BLaER1 treated with 17β-estradiol and CSF1 and Interleukin-3, amounts not matched to agents 10 nM and 100 nM (cell line): ENCODE data around the gene SEC62.
A peak's percentile ranks its signal among the peaks of the same experiment; 100 is the strongest.
"Not testable (repeated sequence)": the region's sequence is repeated elsewhere in the genome, so short reads cannot be mapped to it uniquely, and the experiment has no call there.

Experiments used
- H3K27ac ChIP-seq, 11 experiments: shearing (Covaris generic); formaldehyde crosslinking; 2 replicates each; pipeline ENCODE4 v1.8.1; 2022
- H3K27me3 ChIP-seq, 11 experiments: shearing (Covaris generic); formaldehyde crosslinking; 2 replicates each; pipeline ENCODE4 v1.8.1; 2022
- H3K36me3 ChIP-seq, 11 experiments: shearing (Covaris generic); formaldehyde crosslinking; 2 replicates each; pipeline ENCODE4 v1.8.1; 2022
- H3K4me1 ChIP-seq, 10 experiments: shearing (Covaris generic); formaldehyde crosslinking; 2 replicates each; pipeline ENCODE4 v1.8.1; 2022
- H3K4me2 ChIP-seq, 11 experiments: shearing (Covaris generic); formaldehyde crosslinking; 2 replicates each; pipeline ENCODE4 v1.8.1; 2022
- H3K4me3 ChIP-seq, 10 experiments: shearing (Covaris generic); formaldehyde crosslinking; 2 replicates each; pipeline ENCODE4 v1.8.1; 2022
- H3K9ac ChIP-seq, 11 experiments: shearing (Covaris generic); formaldehyde crosslinking; 2 replicates each; pipeline ENCODE4 v1.8.1; 2022
- H3K9me3 ChIP-seq, 11 experiments: shearing (Covaris generic); formaldehyde crosslinking; replicated peaks in 1 of 11; 2 replicates each; pipeline ENCODE4 v1.8.1; 2022
- H4K20me1 ChIP-seq, 11 experiments: shearing (Covaris generic); formaldehyde crosslinking; 2 replicates each; pipeline ENCODE4 v1.8.1; 2022
- Cebpa-rat ChIP-seq, 11 experiments: shearing (Covaris generic); IDR thresholded peaks; 2 replicates each; pipeline ENCODE4 v1.8.1; 2022

The SEC62 gene

DNA sequence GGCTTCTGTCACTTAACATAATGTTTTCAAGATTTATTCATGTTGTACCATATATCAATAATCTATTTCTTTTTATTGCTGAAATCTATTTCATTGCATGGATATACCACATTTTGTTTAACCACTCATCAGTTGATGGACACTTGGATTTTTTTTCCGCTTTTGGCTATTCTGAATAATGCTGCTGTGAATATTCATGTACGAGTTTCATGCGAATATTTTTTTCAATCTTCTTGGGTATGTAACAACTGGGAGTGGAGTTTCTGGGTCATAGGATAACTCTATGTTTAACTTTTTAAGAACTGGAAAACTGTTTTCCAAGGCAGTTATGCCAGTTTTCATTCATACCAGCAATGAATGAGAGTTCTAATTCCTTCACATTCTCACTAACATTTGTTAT, 49.5 kb downstream of the SEC62 start:
- no peak for TF ChIP-seq Cebpa-rat (IDR thresholded peaks at IDR 0.05)
- Histone ChIP-seq H3K4me2 (no peak overlapping the region), H3K36me3 (no peaks in the 10 kb centered on the region), H3K4me1 (no peaks in the 10 kb centered on the region; a peak in 1 of 20 replicates), H4K20me1 (no peaks in the 10 kb centered on the region), H3K9me3 (no peaks in the 10 kb centered on the region), H3K27ac (no peak overlapping the region), H3K4me3 (no peak overlapping the region), H3K27me3 (no peaks in the 10 kb centered on the region), H3K9ac (no peak overlapping the region)

DNA sequence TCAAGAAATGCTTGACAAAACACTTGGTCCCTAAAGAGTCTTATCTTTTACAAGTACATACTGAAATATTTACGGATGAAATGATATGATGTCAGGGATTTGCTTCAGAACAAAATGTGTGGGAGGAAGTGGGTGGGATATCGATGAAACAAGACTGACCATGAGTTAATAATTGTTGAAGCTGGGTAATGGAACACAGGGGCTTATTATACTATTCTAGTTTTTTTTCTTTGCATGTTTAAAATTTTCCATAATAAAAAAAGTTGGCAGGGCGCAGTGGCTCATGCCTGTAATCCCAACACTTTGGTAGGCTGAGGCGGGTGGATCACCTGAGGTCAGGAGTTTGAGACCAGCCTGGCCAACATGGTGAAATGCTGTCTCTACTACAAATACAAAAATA, 52.7 kb downstream of the SEC62 start:
- not testable (repeated sequence) for H3K27ac ChIP-seq, H3K9ac ChIP-seq, H3K36me3 ChIP-seq, H4K20me1 ChIP-seq, H3K9me3 ChIP-seq, H3K27me3 ChIP-seq, H3K4me3 ChIP-seq, H3K4me2 ChIP-seq, H3K4me1 ChIP-seq

DNA sequence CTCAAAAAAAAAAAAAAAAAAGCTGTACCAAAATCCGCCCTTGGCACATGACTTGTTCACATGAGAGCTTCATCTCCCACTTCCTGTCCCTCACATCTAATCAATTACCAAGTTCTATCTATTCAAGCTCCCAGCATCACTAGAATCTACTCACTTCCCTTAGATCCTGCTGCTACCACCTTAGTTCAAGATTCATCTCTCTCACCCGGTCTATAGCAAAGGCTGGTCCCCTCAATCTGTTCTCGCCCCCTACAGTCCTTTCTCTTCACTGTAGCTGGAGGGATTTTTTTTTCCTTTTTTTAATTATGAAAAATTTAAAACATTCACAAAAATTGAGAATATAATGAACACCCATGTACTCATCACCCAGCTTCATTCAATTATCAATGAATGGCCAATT, 54.5 kb downstream of the SEC62 start:
- Histone ChIP-seq H3K9me3 (no peaks in the 10 kb centered on the region), H3K4me2 (no peak overlapping the region), H3K9ac (no peak overlapping the region), H3K27me3 (no peaks in the 10 kb centered on the region), H3K4me1 (no peaks in the 10 kb centered on the region), H3K27ac (no peak overlapping the region), H4K20me1 (no peaks in the 10 kb centered on the region), H3K36me3 (no peaks in the 10 kb centered on the region), H3K4me3 (no peak overlapping the region)
- TF ChIP-seq Cebpa-rat (IDR thresholded peaks at IDR 0.05), result no peak

DNA sequence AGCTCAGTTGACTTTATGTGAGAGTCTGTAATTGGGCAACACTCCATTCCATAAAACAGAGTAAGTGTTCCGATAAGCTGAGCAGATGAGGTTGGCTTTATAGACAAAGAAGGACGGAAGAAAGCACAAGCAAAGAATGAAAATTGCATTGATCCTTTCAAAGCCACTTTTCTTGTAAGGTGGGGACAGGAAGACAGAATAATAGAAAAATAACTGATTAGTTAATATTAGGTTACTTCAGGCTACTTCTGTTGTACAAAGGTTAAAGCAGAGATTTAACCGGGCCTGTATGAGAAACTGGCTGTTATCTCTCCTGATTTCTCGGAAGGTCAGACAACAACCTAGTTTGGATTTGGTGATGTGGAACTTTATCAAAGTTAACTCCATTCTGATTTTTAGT, 55.7 kb downstream of the SEC62 start:
- no peak overlapping the region for H3K4me2 ChIP-seq
- no peaks in the 10 kb centered on the region for H3K27me3 ChIP-seq
- no peak for TF ChIP-seq Cebpa-rat (IDR thresholded peaks at IDR 0.05)

DNA sequence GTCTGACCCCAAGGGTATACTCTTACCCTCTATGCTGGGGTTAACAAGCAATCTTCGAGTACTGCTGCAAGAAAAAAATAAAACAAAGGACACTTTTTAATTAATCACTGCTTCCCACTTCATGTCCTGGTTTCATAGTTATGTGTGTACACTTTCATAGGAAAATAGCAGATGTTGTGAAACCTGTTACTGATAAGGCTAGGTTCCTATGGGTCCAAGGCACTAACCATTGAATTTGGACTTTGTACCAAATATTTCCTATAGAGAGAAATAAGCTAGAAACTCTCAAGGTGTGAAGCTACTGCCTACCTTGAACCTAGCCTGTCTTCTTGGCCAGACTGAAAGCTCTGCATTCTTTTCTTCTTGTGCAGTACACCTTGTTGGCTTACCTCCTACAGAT, 56.6 kb downstream of the SEC62 start:
- Histone ChIP-seq H3K27ac (no peak overlapping the region), H3K4me2 (no peak overlapping the region), H3K4me3 (no peak overlapping the region), H3K4me1 (no peaks in the 10 kb centered on the region), H3K9me3 (no peaks in the 10 kb centered on the region), H3K9ac (no peak overlapping the region), H3K27me3 (no peaks in the 10 kb centered on the region), H3K36me3 (no peaks in the 10 kb centered on the region), H4K20me1 (no peaks in the 10 kb centered on the region)
- no peak for TF ChIP-seq Cebpa-rat (IDR thresholded peaks at IDR 0.05)

More for the DNA sequence above, 55.7 kb downstream of the SEC62 start:
- no peak overlapping the region for H3K4me3 ChIP-seq
- no peaks in the 10 kb centered on the region for H3K36me3 ChIP-seq
- H3K27ac ChIP-seq, result no peak overlapping the region
- H3K4me1 ChIP-seq, result no peaks in the 10 kb centered on the region
- no peaks in the 10 kb centered on the region for H3K9me3 ChIP-seq
- no peaks in the 10 kb centered on the region for H4K20me1 ChIP-seq
- H3K9ac ChIP-seq, result no peak overlapping the region

DNA sequence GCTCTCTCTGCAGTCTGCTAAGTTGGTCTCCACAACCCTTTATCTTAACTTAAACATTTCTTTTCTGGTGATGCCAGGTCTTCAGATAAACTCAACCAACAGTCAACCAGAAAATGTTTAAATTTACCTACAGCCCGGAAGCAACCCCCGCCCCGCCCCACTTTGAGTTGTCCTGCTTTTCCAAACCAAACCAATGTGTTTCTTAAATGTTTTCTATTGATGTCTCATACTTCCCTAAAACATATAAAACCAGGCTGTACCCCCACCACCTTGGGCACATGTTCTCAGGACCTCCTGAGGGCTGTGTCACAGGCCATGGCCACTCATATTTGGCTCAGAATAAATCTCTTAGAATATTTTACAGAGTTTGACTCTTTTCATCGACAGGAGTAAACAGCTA, 58.0 kb downstream of the SEC62 start:
- H3K36me3 ChIP-seq, result no peaks in the 10 kb centered on the region
- H3K9ac ChIP-seq, result no peak overlapping the region
- H3K27me3 ChIP-seq, result no peaks in the 10 kb centered on the region
- H3K9me3 ChIP-seq, result no peaks in the 10 kb centered on the region
- H4K20me1 ChIP-seq, result no peaks in the 10 kb centered on the region
- H3K27ac ChIP-seq, result no peak overlapping the region
- H3K4me1 ChIP-seq, result no peaks in the 10 kb centered on the region
- no peak for TF ChIP-seq Cebpa-rat (IDR thresholded peaks at IDR 0.05)
- no peak overlapping the region for H3K4me2 ChIP-seq
- H3K4me3 ChIP-seq, result no peak overlapping the region

DNA sequence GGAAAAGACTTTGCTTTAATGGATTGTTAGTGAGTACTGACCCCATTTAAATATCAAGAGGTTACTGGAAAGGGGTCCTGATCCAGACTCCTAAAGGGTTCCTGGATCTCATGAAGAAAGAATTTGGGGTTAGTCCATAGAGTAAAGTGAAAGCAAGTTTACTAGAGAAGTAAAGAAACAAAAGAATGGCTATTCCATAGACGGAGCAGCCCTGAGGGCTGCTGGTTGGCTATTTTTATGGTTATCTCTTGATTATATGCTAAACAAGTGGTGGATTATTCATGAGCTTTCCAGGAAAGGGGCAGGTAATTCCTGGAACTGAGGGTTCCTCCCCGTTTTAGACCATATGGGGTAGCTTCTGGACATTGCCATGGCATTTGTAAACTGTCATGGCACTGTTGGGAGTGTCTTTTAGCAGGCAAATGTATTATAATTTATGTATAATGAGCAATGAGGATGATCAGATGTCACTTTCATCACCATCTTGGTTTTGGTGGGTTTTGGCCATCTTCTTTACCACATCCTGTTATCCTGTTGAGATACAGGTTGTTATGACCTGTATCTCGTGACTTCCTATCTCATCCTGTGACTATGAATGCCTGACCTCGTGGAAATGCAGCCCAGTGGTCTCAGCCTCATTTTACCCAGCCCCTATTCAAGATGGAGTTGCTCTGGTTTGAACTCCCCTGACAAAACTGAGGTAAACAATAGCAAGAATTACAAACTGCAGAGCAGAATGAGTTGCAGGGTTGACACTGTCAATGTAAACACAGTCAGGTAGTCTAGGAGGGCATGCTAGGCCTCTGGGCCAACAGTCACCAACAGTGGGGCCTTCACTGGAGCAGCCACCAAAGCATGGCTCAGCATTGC, 60.9 kb downstream of the SEC62 start:
- no peak overlapping the region for H3K9ac ChIP-seq
- no peak overlapping the region for H3K4me3 ChIP-seq
- H4K20me1 ChIP-seq, result no peaks in the 10 kb centered on the region
- H3K27ac ChIP-seq, result no peak overlapping the region
- no peak for TF ChIP-seq Cebpa-rat (IDR thresholded peaks at IDR 0.05)
- no peaks in the 10 kb centered on the region for H3K27me3 ChIP-seq
- peaks cover 0 to 16% (median 13%) of the 10 kb centered on the region in 10 experiments; a peak in 14 of 20 replicates for H3K4me1 ChIP-seq
- H3K36me3 ChIP-seq, result no peaks in the 10 kb centered on the region
- 0 out of 22 replicates have a peak, but pooled peaks cover 0 to 4% (median 0%) of the 10 kb centered on the region in 11 experiments for H3K9me3 ChIP-seq
- H3K4me2 ChIP-seq, result peak overlapping the region in 3 of 11 experiments; percentile 16 to 33 (median 18); a peak in 2 of 22 replicates

DNA sequence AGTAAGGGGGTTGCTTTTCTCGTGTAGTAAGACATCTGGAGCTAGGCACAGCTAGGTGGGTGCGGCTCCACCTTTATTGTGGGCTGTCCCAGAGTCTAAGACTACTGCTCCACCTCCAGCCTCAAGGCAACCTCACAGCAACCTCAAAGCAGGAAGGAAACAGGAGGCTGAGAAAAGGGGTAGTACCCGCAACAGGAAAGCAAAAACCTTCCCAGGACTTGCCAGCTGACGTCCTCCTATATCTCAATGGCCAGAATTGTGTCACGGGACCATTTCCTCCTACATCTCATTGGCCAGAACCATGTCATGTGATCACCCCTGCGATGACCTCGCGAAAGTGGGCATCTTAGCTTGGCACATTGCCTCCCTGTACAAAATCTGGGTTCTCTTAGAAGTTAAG, 66.9 kb downstream of the SEC62 start:
- Histone ChIP-seq H3K4me1 (peaks cover 8 to 45% (median 37%) of the 10 kb centered on the region in 10 experiments; a peak in 19 of 20 replicates), H3K4me3 (0 out of 20 replicates have a peak overlapping the region, but pooled peaks of 1 of the 10 experiments have one; percentile 20), H3K9ac (no peak overlapping the region), H3K4me2 (peak overlapping the region; percentile 12 to 72 (median 60)), H3K27me3 (peaks cover 16 to 25% (median 20%) of the 10 kb centered on the region in 11 experiments), H3K9me3 (peaks cover 7 to 12% (median 9%) of the 10 kb centered on the region in 11 experiments; a peak in 16 of 22 replicates), H3K36me3 (no peaks in the 10 kb centered on the region), H4K20me1 (no peaks in the 10 kb centered on the region; a peak in 1 of 22 replicates), H3K27ac (peak overlapping the region in 4 of 11 experiments; percentile 10 to 36 (median 31); a peak in 4 of 22 replicates)
- no peak for TF ChIP-seq Cebpa-rat (IDR thresholded peaks at IDR 0.05)

DNA sequence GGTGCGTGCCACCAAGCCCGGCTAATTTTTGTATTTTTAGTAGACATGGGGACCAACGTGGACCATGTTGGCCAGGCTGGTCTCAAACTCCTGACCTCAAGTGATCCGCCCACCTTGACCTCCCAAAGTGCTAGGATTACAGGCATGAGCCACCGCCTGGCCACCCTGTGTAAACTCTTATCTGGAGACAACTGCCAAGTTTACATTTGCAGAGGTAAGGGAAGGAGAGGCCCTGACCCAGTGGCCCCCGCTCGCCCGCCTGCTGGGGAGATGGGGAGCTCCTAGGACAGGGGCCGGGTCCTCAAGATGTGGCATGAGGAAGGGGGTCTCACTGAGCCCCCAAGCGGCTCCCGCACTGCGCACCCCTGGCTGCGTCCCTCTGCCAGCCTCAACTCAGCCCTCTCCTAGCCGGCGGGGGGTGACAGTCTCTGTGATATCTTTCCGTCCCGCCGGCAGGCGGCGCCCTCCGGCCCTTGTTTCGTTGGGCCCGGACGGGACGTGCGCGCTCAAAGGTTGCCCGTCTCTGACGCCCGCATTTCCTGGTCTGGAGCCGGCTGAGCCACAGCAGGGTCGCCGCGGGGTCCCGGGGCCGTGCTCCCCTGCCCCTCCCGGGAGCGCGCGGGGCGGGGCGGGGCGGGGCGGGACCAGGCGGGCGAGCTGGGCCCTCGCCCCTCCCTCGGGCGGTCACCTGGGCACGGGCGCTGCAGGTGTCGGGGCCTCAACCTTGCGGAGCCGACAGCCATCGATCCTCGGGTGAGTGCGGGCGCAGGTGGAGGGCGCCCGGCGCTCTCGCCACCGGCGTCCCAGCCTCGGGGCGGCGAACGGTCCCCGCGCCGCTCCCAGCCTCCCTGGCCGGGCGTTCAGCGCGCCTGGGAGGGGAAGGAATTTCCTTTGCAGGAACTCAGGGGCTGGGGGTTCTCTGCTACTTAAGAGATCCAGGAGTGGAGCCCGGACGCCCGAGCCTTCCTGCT, 71.1 kb downstream of the SEC62 start, which contains the start of gene GPR160:
TSS of gene GPR160 (plus strand) at position 533 of the 971 bp plus-strand sequence. CDS start 45,978 bp downstream, outside the sequence.
- H4K20me1 ChIP-seq, result no peaks in the 10 kb centered on the region; a peak in 1 of 22 replicates
- peak within 1 kb of the TSS; percentile 60 to 81 (median 70) for H3K4me3 ChIP-seq
- H3K4me1 ChIP-seq, result peaks cover 8 to 32% (median 26%) of the 10 kb centered on the region in 10 experiments; a peak in 19 of 20 replicates
- H3K9me3 ChIP-seq, result peaks cover 7 to 11% (median 8%) of the 10 kb centered on the region in 11 experiments; a peak in 16 of 22 replicates
- no peak for TF ChIP-seq Cebpa-rat (IDR thresholded peaks at IDR 0.05)
- H3K27ac ChIP-seq, result peak within 1 kb of the TSS in 2 of 11 experiments; percentile 48; a peak in 5 of 22 replicates
- peaks cover 39 to 60% (median 51%) of the 10 kb centered on the region in 11 experiments for H3K27me3 ChIP-seq
- peak within 1 kb of the TSS; percentile 34 to 71 (median 66); a peak in 20 of 22 replicates for H3K9ac ChIP-seq
- H3K4me2 ChIP-seq, result peak within 1 kb of the TSS; percentile 85 to 97 (median 94)
- H3K36me3 ChIP-seq, result no peaks in the 10 kb centered on the region
